Calu3 (cell line): ENCODE measurements around the gene UFD1. TPM values are rescaled to one million over a fixed set of nuclear protein-coding genes. Genes with fewer than 3 reads are reported as not detected.

ENCODE experiments used
- BruUV-seq: library from RNA; stranded (reverse); fragments of 400-500 nt; replicated peaks from 2 replicates; lab custom pipeline; 2021; lab: Mats Ljungman, UMichigan
- CTCF ChIA-PET: fragments of 300-600 bp; sonication (Branson Sonifier 250); formaldehyde crosslinking; loops from one replicate; lab custom pipeline; 2022; ENCODE audit warnings: antibody characterized with exemption; lab: Charles Lee
- DNase-seq: peaks from one replicate; pipeline ENCODE4 v3.0.0; 2022
- H3K27ac Mint-ChIP-seq: one replicate; pipeline ENCODE4 v1.8.0; 2022; ENCODE audit warnings: mixed read lengths; ENCODE audit not compliant: unreplicated experiment
- H3K27me3 Mint-ChIP-seq: one replicate; pipeline ENCODE4 v1.8.0; 2022; ENCODE audit warnings: mixed read lengths; ENCODE audit not compliant: unreplicated experiment
- H3K36me3 Mint-ChIP-seq: one replicate; pipeline ENCODE4 v1.8.0; 2022; ENCODE audit warnings: mild to moderate bottlenecking, moderate library complexity, mixed read lengths; ENCODE audit not compliant: insufficient read depth, unreplicated experiment
- H3K4me1 Mint-ChIP-seq: one replicate; pipeline ENCODE4 v1.8.0; 2022; ENCODE audit warnings: mild to moderate bottlenecking, low read depth, mixed read lengths; ENCODE audit not compliant: unreplicated experiment
- H3K4me3 Mint-ChIP-seq: one replicate; pipeline ENCODE4 v1.8.0; 2022; ENCODE audit warnings: mild to moderate bottlenecking, low read depth, moderate library complexity, mixed read lengths; ENCODE audit not compliant: unreplicated experiment
- H3K9me3 Mint-ChIP-seq: one replicate; pipeline ENCODE4 v1.8.0; 2022; ENCODE audit warnings: low read depth, mixed read lengths; ENCODE audit not compliant: unreplicated experiment
- intact Hi-C: fragments of 100-400 bp; cut with micrococcal nuclease; formaldehyde crosslinking; loops from one replicate; pipeline ENCODE4 v1.10.0; 2022; ENCODE audit not compliant: unreplicated experiment
- total RNA-seq: library from RNA; stranded (reverse); gene quantifications from 2 replicates; pipeline ENCODE4 v1.2.3, GENCODE V29; 2022
- TF ChIP-seq, protein P1 (sequence below): fragments of 200-600 bp; IDR thresholded peaks from one replicate; pipeline ENCODE4 v1.8.0; 2022; ENCODE audit warnings: antibody characterized with exemption; ENCODE audit not compliant: unreplicated experiment

UFD1 gene
- total RNA-seq, 1 experiment from 2014 or later = 95.7 TPM

DNA sequence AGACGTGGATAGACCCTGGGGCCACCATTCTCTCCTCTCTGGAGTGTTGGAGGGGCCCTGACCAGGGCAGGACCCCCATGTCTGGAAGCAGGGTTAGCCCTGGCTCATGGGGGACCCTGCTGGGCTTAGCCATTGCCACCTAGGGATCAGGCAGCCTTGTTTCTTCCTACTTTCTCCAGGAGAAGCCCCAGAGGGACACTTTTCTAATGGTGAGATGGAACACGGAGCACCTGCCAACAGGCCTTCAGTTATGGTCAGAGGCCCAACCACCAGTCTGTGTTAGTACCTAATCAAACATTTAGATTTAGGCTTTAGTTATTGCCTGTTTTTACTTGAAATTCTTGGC is 29.6 kb downstream of the UFD1 start:
- Mint-ChIP-seq H3K27me3 (no peaks in the 10 kb centered on the region), H3K27ac (no peak overlapping the region), H3K4me3 (no peak overlapping the region), H3K36me3 (peaks cover 47% of the 10 kb centered on the region), H3K9me3 (no peaks in the 10 kb centered on the region), H3K4me1 (peaks cover 14% of the 10 kb centered on the region)
- BruUV-seq = no TSS peak
- no peak for DNase-seq
- intact Hi-C loops = no loop called here
- TF ChIP-seq, protein P1, sequence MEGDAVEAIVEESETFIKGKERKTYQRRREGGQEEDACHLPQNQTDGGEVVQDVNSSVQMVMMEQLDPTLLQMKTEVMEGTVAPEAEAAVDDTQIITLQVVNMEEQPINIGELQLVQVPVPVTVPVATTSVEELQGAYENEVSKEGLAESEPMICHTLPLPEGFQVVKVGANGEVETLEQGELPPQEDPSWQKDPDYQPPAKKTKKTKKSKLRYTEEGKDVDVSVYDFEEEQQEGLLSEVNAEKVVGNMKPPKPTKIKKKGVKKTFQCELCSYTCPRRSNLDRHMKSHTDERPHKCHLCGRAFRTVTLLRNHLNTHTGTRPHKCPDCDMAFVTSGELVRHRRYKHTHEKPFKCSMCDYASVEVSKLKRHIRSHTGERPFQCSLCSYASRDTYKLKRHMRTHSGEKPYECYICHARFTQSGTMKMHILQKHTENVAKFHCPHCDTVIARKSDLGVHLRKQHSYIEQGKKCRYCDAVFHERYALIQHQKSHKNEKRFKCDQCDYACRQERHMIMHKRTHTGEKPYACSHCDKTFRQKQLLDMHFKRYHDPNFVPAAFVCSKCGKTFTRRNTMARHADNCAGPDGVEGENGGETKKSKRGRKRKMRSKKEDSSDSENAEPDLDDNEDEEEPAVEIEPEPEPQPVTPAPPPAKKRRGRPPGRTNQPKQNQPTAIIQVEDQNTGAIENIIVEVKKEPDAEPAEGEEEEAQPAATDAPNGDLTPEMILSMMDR = no peak
- CTCF ChIA-PET = no interaction called here

DNA sequence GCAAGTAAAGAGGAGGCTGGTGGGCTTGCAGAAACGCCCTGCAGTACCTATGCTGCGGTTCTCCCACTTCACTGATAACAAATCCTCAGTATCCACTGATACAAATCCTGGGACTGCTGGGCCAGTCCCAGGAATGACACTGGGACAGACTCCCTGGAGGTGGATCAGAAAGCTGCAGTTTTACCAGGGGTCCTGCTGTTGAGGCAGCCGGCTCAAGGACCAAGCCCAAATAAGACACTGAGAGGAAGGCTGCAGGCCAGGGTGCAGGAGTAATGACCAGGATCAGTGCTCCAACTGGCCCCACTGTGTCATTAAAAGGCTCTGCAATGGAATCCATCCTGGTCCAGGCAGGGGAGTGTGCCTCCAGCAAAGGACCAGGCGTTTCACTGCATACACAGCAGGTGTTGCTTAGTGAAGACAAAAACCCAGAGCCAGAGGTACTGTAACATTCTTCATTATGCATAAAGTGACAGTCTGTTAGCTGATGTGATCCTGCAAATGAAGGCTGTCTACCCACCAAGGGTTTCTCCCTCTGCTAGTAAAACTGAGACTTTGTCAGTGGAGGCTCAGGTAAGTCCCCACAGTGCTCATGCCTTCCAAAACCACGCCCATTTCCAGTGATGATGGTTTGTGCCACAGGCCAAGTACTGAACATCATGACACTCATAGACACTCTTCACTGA is 30.1 kb downstream of the UFD1 start:
- Mint-ChIP-seq H3K27me3 (no peaks in the 10 kb centered on the region), H3K9me3 (no peaks in the 10 kb centered on the region), H3K36me3 (peaks cover 42% of the 10 kb centered on the region), H3K27ac (no peak overlapping the region), H3K4me3 (peak overlapping the region; percentile 84), H3K4me1 (peaks cover 14% of the 10 kb centered on the region)
- TF ChIP-seq, protein P1 = no peak
- BruUV-seq = no TSS peak
- CTCF ChIA-PET = no interaction called here
- intact Hi-C loops = no loop called here
- DNase-seq = no peak

DNA sequence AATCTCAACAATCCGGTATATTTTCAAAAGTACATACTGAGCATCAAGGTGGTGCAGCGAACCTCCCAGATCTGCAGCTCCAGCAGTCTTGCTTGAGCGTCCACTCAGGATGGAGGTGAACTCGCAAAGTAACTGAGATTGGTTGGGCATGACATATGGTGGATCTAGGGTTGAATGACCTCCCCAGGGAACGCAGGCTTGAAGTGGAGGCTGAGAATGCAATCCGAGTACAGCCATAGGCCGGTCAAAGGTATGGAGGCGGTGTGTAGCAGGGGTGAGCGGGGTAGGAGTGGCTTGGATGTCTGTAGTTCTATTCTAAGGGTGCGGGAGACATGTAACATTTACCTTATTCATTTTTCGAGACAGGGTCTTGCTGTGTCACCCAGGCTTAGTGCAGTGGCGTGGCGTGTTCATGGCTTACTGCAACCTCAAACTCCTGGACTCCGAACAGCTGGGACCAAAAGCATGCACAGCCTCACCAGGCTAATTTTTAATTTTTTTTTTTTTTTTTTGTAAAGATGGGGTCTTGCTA is 30.9 kb downstream of the UFD1 start:
- H3K27me3 Mint-ChIP-seq = no peaks in the 10 kb centered on the region
- TSS peak; percentile 45 for BruUV-seq
- intact Hi-C loops = no loop called here
- peaks cover 14% of the 10 kb centered on the region for H3K4me1 Mint-ChIP-seq
- peak; percentile 19 for DNase-seq
- CTCF ChIA-PET = interaction anchor here (0.6 kb wide), 1 partner anchor 135 kb away, joined by 3 read pairs; no protein-coding TSS in a partner anchor
- peaks cover 36% of the 10 kb centered on the region for H3K36me3 Mint-ChIP-seq
- H3K9me3 Mint-ChIP-seq = no peaks in the 10 kb centered on the region
- TF ChIP-seq, protein P1 = no peak
- H3K4me3 Mint-ChIP-seq = peak overlapping the region; percentile 84
- H3K27ac Mint-ChIP-seq = peak overlapping the region; percentile 58

DNA sequence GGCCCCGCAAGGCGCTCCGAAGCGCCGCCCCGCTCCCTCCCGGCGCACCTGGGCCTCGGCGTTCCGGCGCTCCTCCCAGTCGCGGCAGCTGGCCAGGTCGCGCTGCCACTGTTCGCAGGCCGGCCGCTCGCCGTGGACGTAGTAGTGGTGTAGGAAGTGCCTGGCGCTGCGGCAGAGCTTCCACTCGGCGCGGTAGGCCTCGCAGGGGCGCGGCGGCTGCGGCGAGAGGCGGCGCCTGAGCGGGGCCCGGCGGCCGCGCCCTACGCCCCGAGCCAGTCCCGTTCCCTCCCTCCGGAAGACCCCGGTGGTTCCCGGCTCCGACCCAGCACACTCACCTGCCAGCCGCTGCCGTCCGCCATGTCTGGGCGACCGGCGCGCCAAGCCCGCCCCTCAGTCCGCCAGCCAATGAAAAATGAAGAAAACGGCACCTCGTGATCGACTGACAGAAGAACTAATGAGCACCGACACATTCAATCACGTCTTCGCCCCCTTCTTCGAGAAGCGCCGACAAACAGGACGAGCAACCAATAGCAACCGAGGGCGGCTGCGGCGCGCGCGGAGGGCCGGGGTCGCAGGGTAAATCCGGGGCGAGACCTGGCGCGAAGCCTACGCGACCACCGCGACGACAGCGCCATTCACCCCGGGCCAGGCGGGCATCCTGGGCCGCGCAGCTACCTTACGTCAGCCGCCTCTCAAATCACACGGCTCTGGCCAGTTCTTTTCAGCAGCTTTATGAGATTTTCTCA is 31.5 kb downstream of the UFD1 start, which contains the start of gene C22orf39:
TSS of gene C22orf39 (minus strand) at position 382 of the 746 bp plus-strand sequence. CDS start at position 359, 23 bp downstream.
- H3K4me1 Mint-ChIP-seq = peaks cover 14% of the 10 kb centered on the region
- DNase-seq = peak; percentile 91
- TF ChIP-seq, protein P1 = no peak
- no peaks in the 10 kb centered on the region for H3K9me3 Mint-ChIP-seq
- H3K36me3 Mint-ChIP-seq = peaks cover 35% of the 10 kb centered on the region
- BruUV-seq = no TSS peak
- intact Hi-C loops = no loop called here
- H3K27me3 Mint-ChIP-seq = no peaks in the 10 kb centered on the region
- H3K27ac Mint-ChIP-seq = peak within 1 kb of the TSS; percentile 58
- CTCF ChIA-PET = interaction anchor here (0.6 to 1.0 kb wide), 2 partner anchors 135 to 268 kb away, joined by 3 to 5 read pairs; partner anchors contain the start of gene SLC25A1
- H3K4me3 Mint-ChIP-seq = peak within 1 kb of the TSS; percentile 84
